Measurements from ENCODE around the gene TGFBR3L.
"Not testable (repeated sequence)": the region's sequence is repeated elsewhere in the genome, so short reads cannot be mapped to it uniquely, and the experiment has no call there.

Gene TGFBR3L

GRCh38 chr19:7874076-7874896, 40.3 kb upstream of the TGFBR3L start, which contains the start of gene PRR36:
Gene PRR36 (minus strand): TSS chr19:7874390. CDS start chr19:7873689, 701 bp downstream.
- Mint-ChIP-seq H3K36me3 (no peaks in the 10 kb centered on the region), H3K4me3 (peak within 1 kb of the TSS; percentile 53), H3K27ac (no peak within 1 kb of the TSS), H3K9me3 (peaks cover 2% of the 10 kb centered on the region), H3K4me1 (peaks cover 17% of the 10 kb centered on the region)
- ATAC-seq (no peak), DNase-seq (ENCODE audit: low spot score in 2 of 2) (no peak)

- peaks cover 17% of the 10 kb centered on the region for H3K4me1 Mint-ChIP-seq
- H3K36me3 Mint-ChIP-seq, result no peaks in the 10 kb centered on the region
- H3K27ac Mint-ChIP-seq, result no peak overlapping the region
- DNase-seq (ENCODE audit: low spot score in 2 of 2) (no peak), ATAC-seq (no peak)
- peak overlapping the region; percentile 53 for H3K4me3 Mint-ChIP-seq
- H3K9me3 Mint-ChIP-seq, result peaks cover 2% of the 10 kb centered on the region
These were observed 39.7 kb upstream of the TGFBR3L start for GRCh38 chr19:7874897-7875273.

- Mint-ChIP-seq H3K27ac (no peak overlapping the region), H3K36me3 (no peaks in the 10 kb centered on the region), H3K9me3 (no peaks in the 10 kb centered on the region), H3K4me1 (no peaks in the 10 kb centered on the region), H3K4me3 (no peak overlapping the region)
- ATAC-seq (no peak), DNase-seq (ENCODE audit: low spot score in 2 of 2) (no peak)
These were observed 37.3 kb upstream of the TGFBR3L start for GRCh38 chr19:7877249-7877836.

- ATAC-seq, result peak; percentile 22
- H3K4me3 Mint-ChIP-seq, result no peak overlapping the region
These were observed 35.4 kb upstream of the TGFBR3L start for GRCh38 chr19:7879111-7879807.

GRCh38 chr19:7879836-7880235, 34.8 kb upstream of the TGFBR3L start:
- DNase-seq (ENCODE audit: low spot score in 2 of 2), result no peak
- no peaks in the 10 kb centered on the region for H3K36me3 Mint-ChIP-seq
- no peaks in the 10 kb centered on the region for H3K9me3 Mint-ChIP-seq
- ATAC-seq, result peak; percentile 28
- no peak overlapping the region for H3K27ac Mint-ChIP-seq
- no peaks in the 10 kb centered on the region for H3K4me1 Mint-ChIP-seq
- no peak overlapping the region for H3K4me3 Mint-ChIP-seq

More at GRCh38 chr19:7879111-7879807, 35.4 kb upstream of the TGFBR3L start:
- H3K9me3 Mint-ChIP-seq, result no peaks in the 10 kb centered on the region
- no peak for DNase-seq (ENCODE audit: low spot score in 2 of 2)
- no peaks in the 10 kb centered on the region for H3K36me3 Mint-ChIP-seq
- no peak overlapping the region for H3K27ac Mint-ChIP-seq
- H3K4me1 Mint-ChIP-seq, result no peaks in the 10 kb centered on the region

- DNase-seq (ENCODE audit: low spot score in 2 of 2), result no peak
- no peaks in the 10 kb centered on the region for H3K9me3 Mint-ChIP-seq
- H3K27ac Mint-ChIP-seq, result no peak overlapping the region
- no peaks in the 10 kb centered on the region for H3K36me3 Mint-ChIP-seq
- no peak overlapping the region for H3K4me3 Mint-ChIP-seq
- ATAC-seq, result no peak
- H3K4me1 Mint-ChIP-seq, result no peaks in the 10 kb centered on the region
These were observed 32.7 kb upstream of the TGFBR3L start for GRCh38 chr19:7881910-7882309.

GRCh38 chr19:7883105-7883504, 31.5 kb upstream of the TGFBR3L start:
- H3K4me3 Mint-ChIP-seq, result no peak overlapping the region
- H3K9me3 Mint-ChIP-seq, result no peaks in the 10 kb centered on the region
- DNase-seq (ENCODE audit: low spot score in 2 of 2) (no peak), ATAC-seq (no peak)
- no peak overlapping the region for H3K27ac Mint-ChIP-seq
- no peaks in the 10 kb centered on the region for H3K4me1 Mint-ChIP-seq
- no peaks in the 10 kb centered on the region for H3K36me3 Mint-ChIP-seq

- H3K27ac Mint-ChIP-seq, result no peak overlapping the region
- no peaks in the 10 kb centered on the region for H3K36me3 Mint-ChIP-seq
- H3K4me1 Mint-ChIP-seq, result no peaks in the 10 kb centered on the region
- H3K4me3 Mint-ChIP-seq, result no peak overlapping the region
- H3K9me3 Mint-ChIP-seq, result no peaks in the 10 kb centered on the region
- ATAC-seq, result no peak
- DNase-seq (ENCODE audit: low spot score in 2 of 2), result no peak
These were observed 30.6 kb upstream of the TGFBR3L start for GRCh38 chr19:7883796-7884570.

GRCh38 chr19:7885818-7886217, 28.8 kb upstream of the TGFBR3L start:
- no peak overlapping the region for H3K4me3 Mint-ChIP-seq
- H3K9me3 Mint-ChIP-seq, result no peaks in the 10 kb centered on the region
- DNase-seq (ENCODE audit: low spot score in 2 of 2), result no peak
- H3K27ac Mint-ChIP-seq, result no peak overlapping the region
- H3K4me1 Mint-ChIP-seq, result no peaks in the 10 kb centered on the region
- ATAC-seq, result no peak
- no peaks in the 10 kb centered on the region for H3K36me3 Mint-ChIP-seq

- ATAC-seq, result no peak
- no peak for DNase-seq (ENCODE audit: low spot score in 2 of 2)
- Mint-ChIP-seq H3K36me3 (no peaks in the 10 kb centered on the region), H3K4me3 (no peak overlapping the region), H3K27ac (no peak overlapping the region), H3K9me3 (no peaks in the 10 kb centered on the region), H3K4me1 (no peaks in the 10 kb centered on the region)
These were observed 27.1 kb upstream of the TGFBR3L start for GRCh38 chr19:7887408-7888144.

GRCh38 chr19:7888145-7888825, 26.3 kb upstream of the TGFBR3L start, which contains the start of gene LRRC8E:
Gene LRRC8E (plus strand): TSS chr19:7888510. CDS start chr19:7895604, 7,094 bp downstream.
- no peaks in the 10 kb centered on the region for H3K4me1 Mint-ChIP-seq
- no peak for DNase-seq (ENCODE audit: low spot score in 2 of 2)
- H3K4me3 Mint-ChIP-seq, result no peak within 1 kb of the TSS
- peak; percentile 84 for ATAC-seq
- no peaks in the 10 kb centered on the region for H3K9me3 Mint-ChIP-seq
- no peaks in the 10 kb centered on the region for H3K36me3 Mint-ChIP-seq
- no peak within 1 kb of the TSS for H3K27ac Mint-ChIP-seq

- Mint-ChIP-seq H3K36me3 (no peaks in the 10 kb centered on the region), H3K27ac (no peak overlapping the region), H3K4me1 (no peaks in the 10 kb centered on the region), H3K9me3 (no peaks in the 10 kb centered on the region), H3K4me3 (no peak overlapping the region)
- DNase-seq (ENCODE audit: low spot score in 2 of 2) (no peak), ATAC-seq (no peak)
These were observed 25.8 kb upstream of the TGFBR3L start for GRCh38 chr19:7888826-7889217.

- not testable (repeated sequence) for ATAC-seq; H3K36me3 Mint-ChIP-seq; H3K4me1 Mint-ChIP-seq; H3K4me3 Mint-ChIP-seq; H3K27ac Mint-ChIP-seq; H3K9me3 Mint-ChIP-seq; DNase-seq (ENCODE audit: low spot score in 2 of 2)
These were observed 21.1 kb upstream of the TGFBR3L start for GRCh38 chr19:7893362-7894101.

Measured in stimulated activated effector memory CD8-positive, alpha-beta T cell treated with anti-CD3 and anti-CD28 coated beads, Interleukin-12 subunit alpha, Interleukin-12 subunit beta, amount 100 ng/mL, for 72 hours (primary cell).